ENCODE measurements around the gene TBC1D2.

- TF ChIP-seq CTCF (IDR thresholded peaks at IDR 0.05) = no peak
- no peak for TF ChIP-seq POLR2AphosphoS5 (IDR thresholded peaks at IDR 0.05)
- TF ChIP-seq EP300 (IDR thresholded peaks at IDR 0.05; ENCODE audit: low read depth) = no peak
- no peak for TF ChIP-seq POLR2A (IDR thresholded peaks at IDR 0.05)
Measured at GRCh38 chr9:98159790-98160189, 95.7 kb downstream of the TBC1D2 start.

Measured in transverse colon (tissue), 4 donors.